Measurements from ENCODE around the gene KLHL10. TPM values are rescaled to one million over a fixed set of nuclear protein-coding genes. Genes with fewer than 3 reads are reported as not detected.

Gene KLHL10
- total and polyA plus RNA-seq, 2 of the 13 experiments (the other 11 are each of a cell fraction or from before 2014, with no cell fraction given) = 0.04 to 0.08 TPM

- TF ChIP-seq ZNF691 (CRISPR knock-in tag; IDR thresholded peaks at IDR 0.05; ENCODE audit: borderline replicate concordance, low read depth) (no peak), ZNF230 (CRISPR knock-in tag; IDR thresholded peaks at IDR 0.05) (0 out of 2 replicates have a peak, but pooled peaks have one; percentile 33), KIAA2018 (CRISPR knock-in tag; IDR thresholded peaks at IDR 0.05; ENCODE audit: borderline replicate concordance) (no peak), CEBPZ (IDR thresholded peaks at IDR 0.05; ENCODE audit: low read length) (no peak), ZNF572 (CRISPR knock-in tag; IDR thresholded peaks at IDR 0.05) (peak; percentile 75; the same call in 1 of the 2 replicates), SP2 (CRISPR knock-in tag; IDR thresholded peaks at IDR 0.05) (peak; percentile 47; the same call in 1 of the 2 replicates), STAT6 (CRISPR knock-in tag; IDR thresholded peaks at IDR 0.05; ENCODE audit: borderline replicate concordance) (no peak; the same call in 1 of the 2 replicates), ZFP36 (IDR thresholded peaks at IDR 0.05; ENCODE audit: borderline replicate concordance, low read depth, low read length, partially characterized antibody) (no peak), HNRNPUL1 (IDR thresholded peaks at IDR 0.05; ENCODE audit: low read depth, low read length) (no peak), MAZ (IDR thresholded peaks at IDR 0.05; ENCODE audit: borderline replicate concordance, low read depth, low read length) (peak; percentile 71), MAZ (CRISPR knock-in tag; IDR thresholded peaks at IDR 0.05; ENCODE audit: low read depth) (no peak), BRCA1 (CRISPR knock-in tag; IDR thresholded peaks at IDR 0.05) (no peak)
These were observed 36.8 kb upstream of the KLHL10 start (continued) for GRCh38 chr17:41800601-41801373.
